EL (cell line): ENCODE results near the gene TEDC1.
A peak's percentile ranks its signal among the peaks of the same experiment; 100 is the strongest.

ENCODE experiments used
- DNase-seq: peaks from one replicate; pipeline ENCODE4 v3.0.0-alpha.2; 2016

Gene TEDC1

DNA sequence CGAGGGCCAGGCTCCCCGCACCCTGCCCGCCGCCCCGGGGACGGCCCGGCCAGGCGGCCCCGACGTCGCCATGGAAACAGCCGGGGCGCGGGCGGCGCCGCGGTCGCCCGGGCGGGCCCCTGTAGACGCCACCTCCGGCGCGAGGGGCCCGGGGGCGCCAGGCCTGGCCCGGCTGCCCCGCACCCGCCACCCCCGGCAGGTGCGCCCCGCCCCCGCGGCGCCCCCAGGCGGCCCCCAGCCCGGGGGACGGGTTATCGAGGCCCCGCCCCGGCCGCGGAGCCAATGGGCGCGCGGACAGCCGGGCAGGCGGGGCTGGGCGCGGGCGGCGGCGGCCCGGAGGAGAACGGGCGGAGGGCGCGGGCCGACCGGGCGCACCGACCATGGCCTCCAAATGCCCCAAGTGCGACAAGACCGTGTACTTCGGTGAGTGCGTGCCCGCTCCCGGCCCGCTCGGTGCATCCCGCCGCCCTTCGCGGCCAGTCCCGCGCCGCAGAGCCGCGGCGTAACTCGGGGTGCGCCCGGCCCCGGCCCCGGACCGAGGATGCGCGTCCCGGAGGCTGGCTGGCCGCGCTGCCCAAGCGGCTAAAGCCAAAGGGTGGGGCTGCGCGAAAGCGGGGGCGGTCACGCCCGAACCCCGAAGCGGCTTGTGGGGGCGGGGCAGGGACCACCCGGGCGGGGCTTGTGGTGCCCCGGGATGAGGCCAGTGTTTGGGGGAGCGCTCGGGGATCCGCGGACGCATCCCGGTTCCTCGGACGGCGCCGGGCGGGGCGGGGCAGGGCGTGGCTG is 16.4 kb upstream of the TEDC1 start, which contains the start of gene CRIP2:
Gene CRIP2 (plus strand): TSS at position 339 of the 786 bp plus-strand sequence. CDS start 42 bp downstream, at position 381.
- DNase-seq = peak; percentile 36

DNA sequence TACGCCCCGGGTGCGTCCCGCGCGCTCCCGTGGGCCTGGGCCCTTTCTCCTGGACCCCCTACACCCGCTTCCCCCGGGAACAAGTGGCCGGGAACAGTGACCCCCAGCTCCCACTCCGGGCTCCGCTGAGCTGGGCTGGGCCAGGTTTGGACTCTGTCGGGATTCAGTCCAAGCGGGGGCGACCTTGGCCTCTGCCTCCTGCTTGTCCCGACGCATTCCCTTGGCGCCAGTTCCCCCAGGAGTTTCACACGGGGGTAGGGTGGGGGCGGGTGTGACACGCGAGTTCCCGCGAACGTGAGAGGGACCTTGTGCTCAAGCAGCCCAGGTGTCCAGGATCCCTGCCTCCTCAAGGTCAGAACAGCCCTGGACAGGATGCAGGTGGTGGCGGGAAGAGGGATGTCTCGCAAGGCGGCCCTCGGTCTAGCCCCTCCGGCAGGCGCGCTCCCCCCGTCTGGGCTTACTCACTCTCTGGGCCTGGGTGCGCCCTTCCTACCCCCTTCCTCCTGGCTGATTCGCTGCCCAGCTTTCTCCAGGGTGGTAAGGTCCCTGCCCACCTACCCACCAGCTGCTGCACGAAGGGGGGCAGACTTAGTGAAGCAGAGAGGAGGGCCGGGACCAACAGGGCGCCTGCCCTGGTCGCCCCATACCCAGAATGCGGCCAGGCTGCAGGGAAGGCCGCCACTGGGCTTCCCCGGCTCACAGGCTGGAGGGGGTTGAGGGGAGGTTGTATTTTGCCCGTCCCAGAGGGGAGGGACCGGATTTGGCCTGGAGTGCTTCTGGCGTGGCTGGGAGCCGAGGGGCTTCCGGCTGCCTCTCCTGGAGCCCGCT is 15.6 kb upstream of the TEDC1 start:
- DNase-seq = no peak

DNA sequence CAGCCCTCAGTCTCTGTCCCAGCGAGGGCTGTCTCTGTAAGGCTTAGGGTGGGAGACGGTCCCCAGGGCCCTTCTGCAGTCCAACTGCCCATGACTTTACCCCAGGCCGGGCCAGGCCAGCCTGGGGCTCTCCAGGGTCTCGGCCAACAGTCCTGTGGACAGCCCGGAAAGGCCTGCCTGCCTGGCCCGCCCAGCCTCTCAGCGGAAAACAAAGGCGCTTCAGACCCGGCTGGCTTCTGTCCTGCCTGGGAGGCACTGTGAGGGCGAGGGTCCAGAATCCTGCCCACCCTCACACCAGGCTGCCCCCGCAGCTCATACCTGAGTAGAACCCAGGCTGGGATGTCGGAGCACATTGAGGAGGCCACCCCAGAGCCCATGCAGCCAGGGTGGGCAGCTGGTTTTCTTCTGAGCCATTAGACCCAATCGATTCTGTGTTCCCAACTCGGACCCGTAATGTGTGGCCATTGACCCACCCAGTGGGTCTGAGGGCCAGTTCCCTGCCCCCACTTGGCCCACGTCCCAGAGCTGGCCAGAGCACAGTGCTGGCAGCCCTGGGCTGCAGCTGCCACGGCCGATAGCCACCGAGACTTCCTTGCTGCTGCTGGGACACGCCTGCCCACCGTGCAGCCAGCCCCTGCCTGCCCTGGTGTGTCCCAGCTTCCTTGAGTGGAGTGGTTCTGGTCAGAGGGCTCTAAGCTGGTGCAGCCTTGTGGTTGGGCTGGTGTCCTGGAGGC is 14.8 kb upstream of the TEDC1 start:
- DNase-seq = no peak

DNA sequence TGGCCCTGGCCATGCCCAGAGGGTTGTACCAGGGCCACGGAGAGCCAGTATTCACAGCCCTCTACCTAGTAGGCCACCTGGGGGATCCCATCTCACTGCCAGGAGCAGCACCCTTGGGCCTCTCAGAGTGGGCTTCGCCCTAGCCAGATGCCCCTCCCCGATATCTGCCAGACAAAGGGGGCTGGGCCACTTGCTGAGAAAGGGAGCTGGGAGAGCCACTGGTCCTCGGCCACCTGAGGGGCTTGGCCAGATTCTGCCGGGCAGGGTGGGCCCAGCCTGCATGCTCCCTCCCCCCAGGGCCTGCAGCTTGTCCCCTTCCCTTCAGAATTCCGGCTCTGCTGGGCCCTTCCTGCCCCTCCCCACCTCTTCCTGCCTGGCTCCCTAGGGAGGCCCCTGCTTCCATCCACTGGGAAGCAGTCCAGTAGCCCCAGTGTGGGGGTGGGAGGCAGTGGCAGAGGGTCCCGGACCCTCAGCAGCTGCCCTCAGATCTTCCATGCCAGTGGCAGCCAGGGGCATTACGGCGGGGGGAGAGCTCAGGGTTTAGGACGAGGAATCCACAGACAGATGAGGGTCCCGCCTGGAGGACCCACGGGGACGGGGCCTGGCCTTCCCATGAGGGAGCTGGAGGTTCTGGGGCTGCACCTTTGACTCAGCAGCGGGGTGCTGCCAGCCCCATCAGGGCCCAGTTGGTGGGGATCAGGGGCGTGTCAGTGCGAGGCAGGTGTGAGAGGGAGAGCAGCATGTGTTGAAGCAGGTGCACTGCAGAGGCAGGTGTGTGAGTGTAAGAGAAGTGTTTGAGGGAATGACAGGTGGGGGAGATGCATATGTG is 14.0 kb upstream of the TEDC1 start:
- DNase-seq = no peak

DNA sequence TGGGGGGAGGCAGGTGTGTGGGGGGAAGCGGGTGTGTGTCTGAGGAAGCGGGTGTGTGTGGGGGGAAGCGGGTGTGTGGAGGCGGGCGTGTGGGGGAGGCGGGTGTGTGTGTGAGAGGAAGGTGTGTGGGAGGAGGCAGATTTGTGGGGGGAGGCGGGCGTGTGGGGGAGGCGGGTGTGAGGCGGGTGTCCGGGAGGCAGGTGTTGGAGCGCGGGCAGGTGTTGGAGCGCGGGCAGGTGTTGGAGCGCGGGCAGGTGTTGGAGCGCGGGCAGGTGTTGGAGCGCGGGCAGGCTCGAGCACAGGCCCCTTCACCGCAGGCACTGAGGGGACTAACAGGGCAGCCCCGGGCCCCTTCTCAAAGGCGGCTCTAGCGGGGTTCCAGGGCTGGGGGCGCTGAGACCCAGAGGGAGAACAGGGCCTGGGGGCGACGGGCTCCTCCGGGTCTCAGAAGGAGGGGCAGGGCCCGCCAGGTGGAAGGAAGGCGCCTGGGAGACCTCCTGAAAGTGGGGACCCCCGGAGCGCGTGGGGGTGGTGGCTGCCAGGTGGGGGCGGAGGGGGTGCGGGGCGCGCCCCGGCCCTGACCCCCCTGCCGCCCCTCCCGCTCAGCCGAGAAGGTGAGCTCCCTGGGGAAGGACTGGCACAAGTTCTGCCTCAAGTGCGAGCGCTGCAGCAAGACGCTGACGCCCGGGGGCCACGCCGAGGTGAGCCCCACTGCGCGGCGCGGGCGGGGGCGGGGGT is 13.2 kb upstream of the TEDC1 start:
- DNase-seq = no peak

DNA sequence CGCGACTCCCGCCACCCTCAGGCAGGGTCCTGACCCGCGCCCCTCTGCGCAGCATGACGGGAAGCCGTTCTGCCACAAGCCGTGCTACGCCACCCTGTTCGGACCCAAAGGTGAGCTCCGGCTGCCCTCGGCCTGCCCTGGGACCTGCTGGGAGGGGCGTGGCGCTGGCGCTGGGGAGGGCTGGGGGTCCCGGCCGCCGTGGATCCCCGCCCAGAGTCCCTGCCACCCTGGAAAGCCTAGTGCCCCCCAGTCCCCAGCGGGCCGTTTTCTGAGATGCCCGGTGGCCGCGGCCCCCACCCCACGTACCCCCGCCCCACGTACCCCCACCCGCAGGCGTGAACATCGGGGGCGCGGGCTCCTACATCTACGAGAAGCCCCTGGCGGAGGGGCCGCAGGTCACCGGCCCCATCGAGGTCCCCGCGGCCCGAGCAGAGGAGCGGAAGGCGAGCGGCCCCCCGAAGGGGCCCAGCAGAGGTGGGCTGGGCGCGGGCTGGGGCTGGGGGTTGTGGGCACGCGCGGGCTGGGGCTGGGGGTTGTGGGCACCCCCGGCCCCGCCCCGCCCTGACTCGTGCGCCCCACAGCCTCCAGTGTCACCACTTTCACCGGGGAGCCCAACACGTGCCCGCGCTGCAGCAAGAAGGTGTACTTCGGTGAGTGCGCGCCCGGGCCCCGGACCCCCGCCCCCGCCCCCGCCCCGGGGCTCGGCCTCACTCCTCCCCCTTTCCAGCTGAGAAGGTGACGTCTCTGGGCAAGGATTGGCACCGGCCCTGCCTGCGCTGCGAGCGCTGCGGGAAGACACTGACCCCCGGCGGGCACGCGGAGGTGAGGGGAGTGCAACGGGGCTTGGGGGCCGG is 12.4 kb upstream of the TEDC1 start:
- DNase-seq = no peak

DNA sequence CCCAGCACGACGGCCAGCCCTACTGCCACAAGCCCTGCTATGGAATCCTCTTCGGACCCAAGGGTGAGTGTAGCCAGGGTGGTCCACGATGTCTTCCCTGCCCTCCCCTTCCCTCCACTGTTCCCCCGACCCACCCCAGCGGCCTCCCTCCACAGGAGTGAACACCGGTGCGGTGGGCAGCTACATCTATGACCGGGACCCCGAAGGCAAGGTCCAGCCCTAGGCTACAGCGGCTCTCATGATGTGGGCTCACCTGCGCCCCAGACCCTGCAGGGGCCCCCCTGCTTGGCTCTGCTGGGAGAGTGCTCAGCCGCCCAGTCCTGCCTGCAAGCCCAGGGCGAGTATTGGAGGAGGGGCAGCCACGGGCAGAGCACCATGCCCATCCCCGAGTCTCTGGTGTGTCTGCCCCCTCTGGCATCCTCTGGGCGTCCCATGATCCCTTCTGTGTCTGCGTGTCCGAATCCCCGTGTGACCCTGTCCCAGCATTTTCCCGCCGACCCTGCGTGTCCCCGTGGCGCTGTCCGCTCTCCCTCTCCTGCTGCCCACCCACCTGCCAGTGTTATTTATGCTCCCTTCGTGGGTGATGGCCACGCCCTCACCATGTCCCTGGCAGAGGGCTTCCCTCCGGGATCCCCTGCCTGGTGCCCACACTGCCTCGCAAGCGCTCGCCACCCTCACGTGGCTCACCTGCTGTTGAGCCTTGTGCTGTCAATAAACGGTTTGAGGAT is 11.5 kb upstream of the TEDC1 start:
- DNase-seq = no peak

DNA sequence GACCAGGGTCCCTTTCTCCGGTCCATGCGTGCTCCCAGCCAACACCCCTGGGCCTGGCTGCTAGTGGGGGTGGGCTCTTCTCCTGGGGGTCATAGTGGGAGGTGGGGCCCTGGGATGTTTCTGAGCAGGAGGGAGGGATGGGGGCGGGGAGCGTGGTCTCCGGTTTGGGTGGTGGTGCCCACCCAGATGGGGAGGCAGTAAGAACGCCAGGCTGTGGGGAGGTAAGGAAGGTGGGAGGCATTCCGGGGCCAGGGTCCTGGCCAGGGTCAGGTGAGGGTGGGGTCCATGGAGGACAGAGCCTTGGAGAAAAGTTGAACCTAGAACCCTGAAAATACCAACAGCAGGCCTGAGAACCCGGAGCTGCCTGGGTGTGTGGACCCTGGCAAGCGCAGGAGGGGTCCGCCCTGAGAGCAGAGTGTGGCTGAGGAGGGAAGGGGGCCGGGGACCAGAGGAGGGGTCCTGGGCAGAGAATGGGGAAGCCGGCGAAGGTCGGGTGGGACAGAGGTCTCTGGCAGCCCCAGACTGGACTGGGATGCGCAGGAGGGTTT is 10.8 kb upstream of the TEDC1 start:
- DNase-seq = no peak

DNA sequence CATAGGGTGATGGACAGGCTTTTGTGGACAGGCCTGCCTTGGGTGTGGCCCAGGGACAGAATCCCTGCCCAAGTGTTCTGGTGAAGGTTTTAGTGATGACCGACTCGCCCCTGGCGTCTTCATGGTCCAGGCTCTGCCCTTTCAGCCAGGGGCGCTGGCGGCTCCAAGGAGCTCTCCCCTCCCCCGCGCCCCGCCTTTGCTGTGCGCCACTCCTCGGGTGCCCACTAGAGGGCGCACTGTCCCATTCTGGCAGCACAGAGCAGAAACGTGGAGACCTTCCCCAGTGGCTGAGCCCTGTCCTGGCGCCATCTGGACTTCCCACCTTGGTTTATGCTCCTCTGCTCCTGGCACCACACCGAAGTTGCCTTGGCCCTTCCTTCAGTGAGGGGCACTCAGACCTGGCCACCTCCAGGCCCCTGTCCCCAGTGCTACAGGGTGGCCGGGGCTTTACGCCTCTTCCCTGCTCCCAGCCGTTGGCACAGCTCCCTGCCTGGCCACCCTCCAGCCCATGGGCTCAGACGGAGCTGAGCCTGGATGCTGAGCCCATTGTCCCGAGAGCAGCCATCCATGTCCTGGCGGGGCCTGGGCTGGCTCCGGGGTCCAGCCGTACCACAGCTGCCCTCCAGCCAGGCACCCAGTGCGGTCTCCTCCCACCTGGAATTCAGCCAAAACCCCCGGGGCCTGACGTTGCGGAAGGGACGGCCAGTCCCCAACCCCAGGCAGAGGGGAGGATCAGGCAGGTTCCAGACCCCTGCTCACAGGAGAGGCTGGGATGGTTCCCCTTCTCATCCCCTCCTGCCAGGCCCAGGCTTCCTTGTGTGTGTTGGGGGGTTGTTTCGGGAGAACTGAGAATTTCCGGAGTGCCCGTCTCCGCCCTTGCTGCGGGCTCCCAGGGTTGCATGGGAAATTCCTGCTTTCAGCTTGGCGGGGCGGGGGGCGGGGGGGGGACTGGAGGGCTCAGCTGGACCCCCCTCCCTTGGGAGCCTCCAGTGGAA is 9.9 kb upstream of the TEDC1 start:
- peak; percentile 82 for DNase-seq

DNA sequence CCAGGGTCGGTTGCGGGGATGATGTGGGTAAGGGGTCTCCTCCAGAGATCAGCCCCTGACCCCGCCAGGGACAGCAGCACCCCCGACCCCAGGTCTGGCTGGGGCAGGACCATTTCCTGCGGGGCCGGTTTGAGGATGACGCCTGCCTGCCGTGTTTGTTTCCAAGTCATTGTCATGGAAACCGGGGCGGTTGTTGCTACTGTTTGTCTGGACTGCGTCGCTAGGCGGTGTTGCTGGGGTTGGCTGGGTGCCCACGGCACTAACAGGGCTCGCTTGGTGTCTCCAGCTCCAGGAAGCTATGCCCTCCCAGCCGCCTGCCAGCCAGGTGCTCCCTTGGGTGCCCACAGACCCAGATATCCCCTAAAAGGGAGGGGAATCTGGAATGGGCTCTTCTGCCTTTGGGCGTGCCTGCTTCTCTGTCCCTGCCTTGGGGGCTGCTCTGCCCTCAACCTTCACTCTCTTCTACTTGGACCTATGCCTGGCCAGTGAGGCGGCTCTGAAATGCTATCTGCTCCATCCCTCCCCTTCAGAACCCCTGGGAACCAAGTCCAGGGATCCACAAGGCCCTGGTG is 9.1 kb upstream of the TEDC1 start:
- peak; percentile 96 for DNase-seq

DNA sequence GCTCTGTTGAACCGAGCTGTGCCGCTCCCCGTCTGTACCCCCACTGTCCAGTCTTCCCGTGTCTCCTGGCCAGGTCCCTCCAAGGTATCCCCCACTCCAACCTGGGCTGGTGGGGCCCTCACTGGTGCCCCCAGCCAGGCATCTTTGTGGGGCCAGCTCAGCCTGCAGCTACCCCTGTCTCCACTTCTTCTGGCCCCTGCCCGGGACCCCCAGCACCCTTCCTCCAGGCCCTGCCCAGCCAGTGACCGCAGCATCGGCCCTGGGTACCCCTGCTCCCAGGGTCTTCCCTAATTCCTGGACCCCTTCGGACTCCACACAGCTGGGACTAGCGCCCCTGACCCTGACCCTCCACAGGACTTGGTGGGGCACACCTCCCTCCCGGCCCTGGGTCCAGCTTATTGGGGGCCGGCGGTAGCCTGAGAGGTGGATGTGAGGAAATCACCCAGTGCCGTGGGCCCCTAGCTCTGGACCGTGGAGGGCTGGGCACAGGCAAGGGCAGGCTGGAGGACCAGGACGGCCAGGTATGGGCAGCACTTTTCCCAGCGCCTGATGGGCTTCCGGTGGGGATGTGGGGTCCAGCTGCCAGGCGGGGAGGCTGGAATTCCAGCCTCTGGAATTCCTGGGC is 8.4 kb upstream of the TEDC1 start:
- DNase-seq = no peak

DNA sequence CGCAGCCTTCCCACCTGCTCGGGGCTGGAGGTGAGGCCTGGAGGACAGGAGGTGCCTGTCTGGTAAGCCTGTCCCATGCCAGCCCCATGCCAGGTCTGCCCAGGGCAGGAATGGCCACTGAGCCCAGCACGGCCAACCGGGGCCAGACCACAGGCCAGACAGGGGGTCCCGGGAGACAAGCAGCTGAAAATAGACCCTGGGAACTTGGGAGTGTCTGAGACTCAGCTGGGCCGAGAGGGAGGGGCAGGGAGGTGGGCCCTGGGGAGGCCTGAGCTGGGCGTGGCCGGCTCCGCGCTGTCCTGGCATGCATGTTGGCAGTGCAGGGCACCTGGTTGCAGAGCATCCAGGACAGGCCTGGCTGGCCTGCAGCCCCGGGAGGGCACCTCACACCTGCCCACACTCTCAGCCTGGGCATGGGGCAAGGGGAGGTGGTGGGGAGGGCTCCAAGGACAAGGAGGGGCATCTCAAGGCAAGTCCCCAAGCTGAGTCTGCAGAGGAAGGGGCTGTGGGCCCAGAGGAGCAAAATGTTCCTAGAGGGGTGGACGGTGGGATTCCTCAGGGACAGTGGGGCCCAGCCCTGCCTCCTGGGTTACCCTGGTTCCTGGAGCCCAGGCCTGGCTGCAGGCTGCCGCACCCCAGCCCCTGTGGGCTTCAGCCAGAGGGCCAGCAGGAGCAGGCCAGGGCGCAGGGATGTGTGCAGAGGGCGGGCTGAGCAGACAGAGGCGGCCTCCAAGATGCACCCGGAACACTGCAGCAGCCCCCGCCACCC is 7.6 kb upstream of the TEDC1 start:
- DNase-seq = no peak

DNA sequence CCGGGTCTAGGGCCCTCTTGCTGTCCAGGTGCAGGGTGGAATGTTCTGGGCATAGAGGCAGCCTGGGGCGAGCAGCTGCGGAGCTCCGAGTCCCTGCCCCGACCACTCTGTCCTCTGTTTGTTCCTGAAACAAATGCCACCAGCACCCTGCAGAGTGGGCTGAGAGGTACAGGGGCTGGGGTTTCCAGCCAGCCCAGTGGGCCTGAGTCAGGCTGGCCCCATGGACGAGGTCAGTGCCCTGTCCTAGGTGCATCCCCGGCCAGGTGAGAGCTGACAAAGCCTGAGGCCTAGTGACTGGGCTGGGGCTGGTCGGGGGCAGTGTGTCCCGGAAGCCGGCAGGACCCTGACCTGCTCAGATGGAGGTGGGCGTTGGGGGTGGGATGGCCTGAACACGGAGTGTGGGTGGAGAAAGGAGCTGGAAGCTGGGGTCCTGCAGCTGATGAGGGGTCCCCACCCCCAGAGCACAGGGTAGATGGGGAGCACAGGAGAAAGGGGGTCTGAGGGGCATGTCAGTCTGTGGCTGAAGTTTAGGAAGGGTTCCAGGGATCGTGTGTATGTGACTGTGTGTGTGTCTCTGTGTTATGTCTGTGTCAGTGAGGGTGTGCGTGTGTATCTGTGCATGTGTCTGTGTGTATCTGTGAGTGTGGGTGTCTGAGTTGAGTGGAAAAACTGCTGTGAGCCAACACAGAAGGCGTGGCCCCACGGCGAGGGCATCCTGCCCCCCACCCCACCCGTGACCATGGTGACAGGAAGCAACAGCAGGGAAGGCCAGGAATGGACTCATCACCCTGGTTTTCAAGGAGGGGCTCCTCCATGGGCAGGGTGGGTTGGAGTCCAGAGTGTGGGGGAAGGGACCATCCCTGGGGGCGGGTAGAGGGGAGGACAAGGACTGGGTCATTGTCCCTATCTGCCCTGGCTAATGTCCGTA is 6.7 kb upstream of the TEDC1 start:
- DNase-seq = no peak

DNA sequence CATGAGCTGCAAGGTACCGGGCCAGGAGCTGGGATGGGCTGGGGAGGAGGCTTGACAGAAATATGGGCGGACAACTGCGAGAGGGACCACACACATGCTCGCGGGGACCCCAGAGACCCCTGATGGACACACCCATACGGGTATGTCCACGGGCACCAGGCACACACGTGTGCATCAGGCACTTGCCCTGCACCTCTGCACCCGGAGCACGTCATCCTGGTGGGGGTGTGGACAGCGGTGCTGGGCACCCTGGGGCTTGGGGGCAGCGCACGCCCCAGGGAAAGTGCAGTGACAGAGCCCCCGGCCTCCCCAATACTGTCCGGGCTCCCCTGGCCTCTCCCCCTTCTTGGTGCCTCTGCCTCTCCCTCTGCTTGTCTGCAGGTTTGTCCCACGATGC is 6.1 kb upstream of the TEDC1 start:
- no peak for DNase-seq

DNA sequence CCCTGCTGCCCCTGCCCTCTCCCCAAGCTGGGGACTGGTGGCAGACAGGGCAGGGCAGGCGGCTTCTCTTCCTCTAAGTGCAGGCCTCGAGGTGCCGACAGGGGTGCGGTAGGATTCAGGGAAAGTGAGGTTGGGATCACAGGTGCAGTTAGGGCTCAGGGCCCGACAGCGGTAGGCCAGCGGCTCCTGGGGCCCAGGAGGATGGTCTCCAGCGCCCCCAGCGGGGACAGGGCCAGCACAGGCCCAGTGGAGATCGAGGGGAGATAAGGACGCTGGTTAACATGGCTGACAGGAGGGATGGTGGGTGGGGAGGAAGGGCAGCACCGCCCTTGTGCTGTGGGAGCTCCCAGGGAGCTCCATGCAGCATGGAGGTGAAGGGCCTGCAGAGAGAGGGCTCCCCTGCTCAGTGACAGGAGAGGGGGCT is 5.3 kb upstream of the TEDC1 start:
- DNase-seq = no peak
